Activated T-helper 17 cell treated with anti-CD3 and anti-CD28 coated beads, Interleukin-2, amount 50 U/mL, for 72 hours (primary cell): ENCODE measurements around the gene DUSP1. TPM values are rescaled to one million over a fixed set of nuclear protein-coding genes. Genes with fewer than 3 reads are reported as not detected.
A peak's percentile ranks its signal among the peaks of the same experiment; 100 is the strongest.

Experiments used
- ATAC-seq: fragments of 150-1000 bp; cut with Tn5 transposase; replicated peaks from 2 replicates; pipeline ENCODE4 v1.10.0; 2021; ENCODE audit warnings: mild to moderate bottlenecking, moderate library complexity
- H3K27ac Mint-ChIP-seq: one replicate; pipeline ENCODE4 v1.8.0; 2022; ENCODE audit warnings: mixed read lengths
- H3K27me3 Mint-ChIP-seq: one replicate; pipeline ENCODE4 v1.8.0; 2022; ENCODE audit warnings: mixed read lengths
- H3K36me3 Mint-ChIP-seq: one replicate; pipeline ENCODE4 v1.8.0; 2022; ENCODE audit warnings: low read depth, mild to moderate bottlenecking, mixed read lengths
- H3K4me1 Mint-ChIP-seq: one replicate; pipeline ENCODE4 v1.8.0; 2022; ENCODE audit warnings: mixed read lengths
- H3K4me3 Mint-ChIP-seq: one replicate; pipeline ENCODE4 v1.8.0; 2022; ENCODE audit warnings: mild to moderate bottlenecking, mixed read lengths
- H3K9me3 Mint-ChIP-seq: one replicate; pipeline ENCODE4 v1.8.0; 2022; ENCODE audit warnings: mixed read lengths
- total RNA-seq, 2 donors: library from RNA; stranded (reverse); gene quantifications; one replicate each; pipeline ENCODE4 v1.2.3, GENCODE V29; 2022

Gene DUSP1
- total RNA-seq, 2 donors from 2014 or later, result 18.3 to 24.6 TPM

DNA sequence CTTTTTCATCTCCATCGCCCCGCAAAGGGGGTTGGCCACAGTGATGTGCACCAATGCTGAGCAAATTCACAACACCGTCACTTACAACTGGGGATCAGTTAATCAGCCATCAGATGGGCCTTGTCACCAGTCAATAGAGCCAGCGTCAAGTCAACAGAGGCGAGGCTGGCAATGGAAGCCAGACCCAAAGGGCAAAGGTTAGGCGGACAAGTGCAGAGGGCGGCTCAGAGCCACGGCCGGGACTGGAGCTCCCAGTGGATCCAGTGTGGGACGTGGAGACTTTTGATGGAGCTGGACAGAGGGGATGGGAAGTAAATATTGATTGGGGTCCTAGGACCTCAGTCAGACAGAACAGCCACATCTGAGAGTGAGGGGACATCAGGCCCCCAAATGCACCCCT lies 45.7 kb downstream of the DUSP1 start:
- Mint-ChIP-seq H3K4me1 (no peaks in the 10 kb centered on the region), H3K9me3 (no peaks in the 10 kb centered on the region), H3K4me3 (no peak overlapping the region), H3K36me3 (no peaks in the 10 kb centered on the region), H3K27me3 (no peaks in the 10 kb centered on the region), H3K27ac (no peak overlapping the region)
- no peak for ATAC-seq

DNA sequence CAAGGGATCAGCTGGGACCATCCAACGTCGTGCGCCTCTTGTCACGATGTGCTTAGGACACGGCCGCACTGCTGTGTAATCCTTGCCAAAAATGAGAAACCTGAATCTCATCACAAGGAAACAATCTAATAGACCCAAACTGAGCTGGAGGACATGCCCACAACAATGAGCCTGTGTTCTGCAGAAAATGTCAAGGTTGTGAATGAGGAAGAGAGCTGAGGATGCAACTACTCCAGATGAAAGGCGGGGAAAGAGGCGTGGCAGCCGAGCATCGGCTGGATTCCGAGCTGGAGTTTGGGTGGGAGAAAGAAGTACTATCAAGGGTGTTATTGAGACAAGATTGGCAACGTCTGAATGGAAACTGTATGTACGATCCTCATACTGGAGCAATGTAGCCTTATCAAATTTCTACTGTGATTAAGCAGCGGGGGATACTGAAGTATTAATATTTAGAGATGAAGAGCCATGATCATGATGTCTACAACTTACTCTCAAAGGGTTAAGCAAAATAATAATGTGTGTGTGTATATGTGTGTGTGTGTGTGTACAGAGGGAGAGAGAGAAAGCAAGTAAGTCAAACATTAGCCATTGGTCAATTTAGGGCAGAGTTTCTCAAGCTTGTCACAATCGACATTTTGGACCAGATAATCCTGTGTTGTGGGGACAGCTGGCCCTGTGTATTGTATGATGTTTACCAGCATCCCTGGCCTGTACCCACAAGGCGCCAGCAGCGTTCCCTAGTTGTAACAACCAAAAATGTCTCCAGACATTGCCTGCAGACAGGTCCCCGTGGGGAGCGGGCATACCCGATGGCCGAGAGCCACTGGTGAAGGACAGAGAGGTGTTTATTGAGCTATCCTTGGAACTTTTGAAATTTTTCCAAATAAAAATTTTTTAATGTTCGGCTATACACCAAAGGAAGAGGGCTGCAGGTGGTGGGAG lies 46.5 kb downstream of the DUSP1 start:
- ATAC-seq, result no peak
- Mint-ChIP-seq H3K36me3 (no peaks in the 10 kb centered on the region), H3K27ac (no peak overlapping the region), H3K4me3 (no peak overlapping the region), H3K4me1 (no peaks in the 10 kb centered on the region), H3K9me3 (no peaks in the 10 kb centered on the region), H3K27me3 (no peaks in the 10 kb centered on the region)

DNA sequence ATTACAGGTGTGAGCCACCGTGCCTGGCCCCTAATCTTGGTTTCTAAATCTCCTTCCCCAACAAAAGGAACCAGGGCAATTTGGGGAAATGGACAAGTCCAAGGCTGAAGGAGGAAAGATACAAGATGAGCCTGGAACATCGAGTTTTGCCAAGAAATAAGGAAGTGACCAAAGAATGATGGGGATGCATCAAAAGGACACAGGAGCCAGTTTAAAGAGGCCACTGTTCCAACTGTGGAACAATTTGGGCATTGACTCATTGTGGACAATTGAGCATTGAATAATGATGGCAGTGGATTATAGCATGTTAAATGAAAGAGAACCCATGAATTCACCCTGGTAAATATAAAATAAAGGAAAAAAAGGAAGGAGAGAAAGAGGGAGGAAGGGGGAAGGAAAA lies 47.5 kb downstream of the DUSP1 start:
- no peak for ATAC-seq
- H3K9me3 Mint-ChIP-seq, result no peaks in the 10 kb centered on the region
- H3K27me3 Mint-ChIP-seq, result no peaks in the 10 kb centered on the region
- H3K4me1 Mint-ChIP-seq, result no peaks in the 10 kb centered on the region
- H3K27ac Mint-ChIP-seq, result no peak overlapping the region
- H3K4me3 Mint-ChIP-seq, result no peak overlapping the region
- no peaks in the 10 kb centered on the region for H3K36me3 Mint-ChIP-seq

DNA sequence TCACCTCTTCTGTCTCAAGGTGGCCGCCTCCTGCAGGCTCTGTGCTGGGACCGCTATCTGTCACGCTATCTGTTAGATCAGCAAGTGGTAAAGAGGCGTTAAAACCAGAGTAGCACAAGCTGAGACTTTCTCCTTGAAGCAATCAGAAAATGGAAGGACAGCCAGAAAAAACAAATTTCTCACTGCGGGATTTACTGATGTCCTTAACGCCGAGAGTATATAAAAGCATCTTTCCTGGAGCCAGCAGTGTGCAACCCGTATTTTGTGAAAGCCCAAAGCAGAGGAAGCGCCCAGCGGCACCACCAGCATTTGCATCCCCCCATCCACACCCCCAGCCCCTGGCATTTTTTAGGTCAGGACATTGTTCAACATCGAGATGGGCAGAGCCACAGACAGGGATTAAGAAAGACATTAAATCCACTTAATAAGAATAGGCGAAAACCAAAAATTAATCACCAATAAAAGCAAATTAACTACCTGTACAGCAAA lies 48.6 kb downstream of the DUSP1 start:
- Mint-ChIP-seq H3K27ac (peak overlapping the region; percentile 70), H3K36me3 (no peaks in the 10 kb centered on the region), H3K4me1 (peaks cover under 1% of the 10 kb centered on the region), H3K27me3 (no peaks in the 10 kb centered on the region), H3K9me3 (no peaks in the 10 kb centered on the region), H3K4me3 (peak overlapping the region; percentile 40)
- peak; percentile 74 for ATAC-seq

DNA sequence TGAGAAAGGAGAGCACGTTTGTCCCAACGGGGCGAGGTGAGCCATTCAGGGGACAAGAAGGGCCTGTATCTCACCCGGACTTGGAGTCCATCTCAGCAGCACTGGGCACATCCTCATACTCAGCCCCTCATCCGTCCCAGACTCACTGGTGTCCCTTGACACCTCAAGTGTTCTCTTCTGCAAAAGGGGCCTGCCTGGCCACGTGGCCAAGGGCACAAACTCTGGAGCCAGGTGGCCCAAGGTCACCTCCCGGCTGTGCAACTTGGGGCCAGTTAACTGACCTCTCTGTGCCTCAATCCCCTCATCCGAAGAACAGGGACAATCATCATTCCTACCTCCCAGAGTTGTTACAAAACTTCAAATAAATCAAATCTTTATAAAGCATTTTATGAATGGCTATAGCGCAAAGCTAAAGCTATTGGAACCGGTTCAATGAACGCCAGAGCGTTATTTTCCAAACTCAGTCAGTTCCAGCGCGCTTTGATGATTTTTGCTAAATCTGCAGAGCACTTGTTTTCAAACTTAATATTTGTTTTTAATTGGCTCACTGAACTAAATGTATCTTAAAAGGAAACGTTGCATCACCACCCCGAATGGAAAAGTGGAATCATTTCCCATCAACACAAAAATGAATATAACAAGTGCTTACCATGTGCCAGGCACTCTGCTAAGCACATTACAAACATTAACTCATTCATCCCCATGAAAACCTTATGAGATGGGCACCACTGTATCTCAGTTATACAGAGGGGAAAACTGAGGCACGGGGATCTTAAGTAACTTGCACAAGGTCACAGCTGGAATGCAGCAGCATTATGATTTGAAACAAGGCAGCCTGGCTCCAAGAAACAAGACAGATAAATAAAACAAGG lies 49.3 kb downstream of the DUSP1 start:
- Mint-ChIP-seq H3K36me3 (no peaks in the 10 kb centered on the region), H3K27me3 (no peaks in the 10 kb centered on the region), H3K4me3 (peak overlapping the region; percentile 40), H3K27ac (peak overlapping the region; percentile 70), H3K4me1 (peaks cover 6% of the 10 kb centered on the region), H3K9me3 (no peaks in the 10 kb centered on the region)
- ATAC-seq, result peak; percentile 48

DNA sequence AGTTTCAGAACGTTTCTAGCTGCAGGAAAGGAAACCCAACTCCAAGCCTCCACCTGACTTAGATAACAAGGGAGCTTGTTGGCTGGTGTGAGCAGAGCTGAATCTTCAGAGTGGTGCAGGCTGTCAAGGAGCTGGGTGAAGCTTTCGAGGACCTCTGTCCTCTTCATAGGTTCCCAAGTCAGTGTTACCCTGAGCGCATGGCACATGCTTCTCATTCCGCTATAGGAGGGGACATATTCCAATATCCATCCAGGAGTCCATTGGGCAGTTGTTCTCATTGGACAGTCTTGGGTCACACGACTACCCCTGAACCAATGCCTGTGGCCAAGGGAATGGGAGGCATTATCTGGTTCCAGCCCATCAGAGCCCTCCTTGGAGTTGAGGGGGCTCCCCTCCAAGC lies 50.3 kb downstream of the DUSP1 start:
- Mint-ChIP-seq H3K36me3 (no peaks in the 10 kb centered on the region), H3K4me1 (peaks cover 6% of the 10 kb centered on the region), H3K27me3 (no peaks in the 10 kb centered on the region), H3K27ac (no peak overlapping the region), H3K4me3 (no peak overlapping the region), H3K9me3 (no peaks in the 10 kb centered on the region)
- ATAC-seq, result no peak

DNA sequence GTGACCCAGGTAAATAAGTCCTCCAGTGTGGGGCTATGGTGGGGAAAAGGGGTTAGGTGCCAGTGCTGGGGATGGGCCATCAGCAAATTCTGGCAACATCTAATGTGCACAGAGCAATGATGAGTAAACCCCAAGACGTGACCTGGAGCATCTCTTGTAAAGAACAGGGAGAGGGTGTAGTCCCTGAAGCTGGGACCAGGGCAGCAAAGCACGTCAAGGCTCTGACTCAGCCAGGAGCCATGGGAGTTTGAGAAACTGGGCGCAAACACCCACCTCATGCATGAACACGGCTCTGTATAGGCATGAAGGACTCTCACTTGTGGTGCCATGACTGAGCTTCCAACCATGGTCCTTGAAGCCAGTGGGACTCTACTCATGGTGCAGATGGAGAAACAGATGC lies 51.8 kb downstream of the DUSP1 start:
- Mint-ChIP-seq H3K4me3 (no peak overlapping the region), H3K9me3 (no peaks in the 10 kb centered on the region), H3K36me3 (no peaks in the 10 kb centered on the region), H3K4me1 (peaks cover 6% of the 10 kb centered on the region), H3K27ac (no peak overlapping the region), H3K27me3 (no peaks in the 10 kb centered on the region)
- ATAC-seq, result no peak

DNA sequence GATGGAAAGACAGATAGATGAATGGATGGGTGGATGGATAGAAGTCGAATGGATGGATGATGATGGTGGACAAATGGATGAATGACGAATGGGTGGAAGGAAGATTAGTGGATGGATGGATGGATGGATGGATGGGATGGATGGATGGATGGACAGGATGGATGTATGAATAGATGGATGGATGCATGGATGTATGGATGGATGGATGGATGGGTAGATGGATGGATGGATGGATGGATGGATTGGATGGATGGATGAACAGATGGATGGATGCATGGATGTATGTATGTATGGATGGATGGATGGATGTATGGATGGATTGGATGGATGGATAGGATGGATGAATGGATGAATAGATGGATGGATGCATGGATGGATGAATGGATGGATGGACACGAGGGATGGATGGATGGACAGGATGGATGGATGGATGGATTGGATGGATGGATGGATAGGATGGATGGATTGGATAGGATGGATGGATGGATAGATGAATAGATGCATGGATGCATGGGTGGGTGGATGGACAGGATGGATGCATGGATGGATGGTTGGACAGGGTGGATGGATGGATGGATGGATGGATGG lies 52.4 kb downstream of the DUSP1 start:
- Mint-ChIP-seq H3K36me3 (no peaks in the 10 kb centered on the region), H3K27ac (no peak overlapping the region), H3K27me3 (no peaks in the 10 kb centered on the region), H3K4me3 (no peak overlapping the region), H3K9me3 (no peaks in the 10 kb centered on the region), H3K4me1 (peaks cover 6% of the 10 kb centered on the region)
- no peak for ATAC-seq

Other genes starting within 250 kb of the DUSP1 start
- 1 to 10 TPM in 1 of 2 donors, under 1 TPM in 1; 0.52 to 1.2 TPM for gene NEURL1B, start 129.9 kb downstream of the DUSP1 start, total RNA-seq
- 10 to 100 TPM; 34.0 to 35.7 TPM for gene ERGIC1, start 63.1 kb upstream of the DUSP1 start, total RNA-seq
- gene RPL26L1, start 188.2 kb upstream of the DUSP1 start, total RNA-seq, result 10 to 100 TPM; 31.8 to 64.9 TPM
- gene ATP6V0E1, start 212.6 kb upstream of the DUSP1 start, total RNA-seq, result 100 to 1,000 TPM; 123 to 163 TPM